Activated CD4-positive, alpha-beta T cell treated with anti-CD3 and anti-CD28 coated beads, Interleukin-2, amount 10 ng/mL, durations not matched to agents 7 days and 5 days (primary cell): ENCODE results near the gene PBX1. TPM values are rescaled to one million over a fixed set of nuclear protein-coding genes. Genes with fewer than 3 reads are reported as not detected.

Source experiments
- CTCF ChIA-PET: fragments of 350-600 bp; sonication (Branson Sonifier 250); formaldehyde crosslinking; loops from one replicate; lab custom pipeline; 2021; ENCODE audit warnings: antibody characterized with exemption; lab: Charles Lee
- POLR2A ChIA-PET: fragments of 350-600 bp; sonication (Branson Sonifier 250); formaldehyde crosslinking; loops from one replicate; lab custom pipeline; 2021; ENCODE audit warnings: antibody characterized with exemption; lab: Charles Lee
- DNase-seq: peaks from one replicate; pipeline ENCODE4 v3.0.0-alpha.2; 2020
- H3K27ac Mint-ChIP-seq: one replicate; pipeline ENCODE4 v1.8.0; 2021; ENCODE audit warnings: mild to moderate bottlenecking, moderate library complexity, mixed read lengths
- H3K27me3 Mint-ChIP-seq: one replicate; pipeline ENCODE4 v1.8.0; 2021; ENCODE audit warnings: mixed read lengths
- H3K36me3 Mint-ChIP-seq: one replicate; pipeline ENCODE4 v1.8.0; 2021; ENCODE audit warnings: low read depth, mixed read lengths
- H3K4me1 Mint-ChIP-seq: one replicate; pipeline ENCODE4 v1.8.0; 2021; ENCODE audit warnings: mixed read lengths
- H3K4me3 Mint-ChIP-seq: one replicate; pipeline ENCODE4 v1.8.0; 2021; ENCODE audit warnings: mild to moderate bottlenecking, moderate library complexity, mixed read lengths
- H3K9me3 Mint-ChIP-seq: one replicate; pipeline ENCODE4 v1.8.0; 2021; ENCODE audit warnings: mixed read lengths
- total RNA-seq, 2 experiments: library from RNA; stranded (reverse); gene quantifications; one replicate each; pipeline ENCODE4 v1.2.3, GENCODE V29; 2021

Gene PBX1
- total RNA-seq, 2 experiments from 2014 or later: 0.12 to 0.15 TPM

- no peaks in the 10 kb centered on the region for H3K9me3 Mint-ChIP-seq
- no peaks in the 10 kb centered on the region for H3K4me1 Mint-ChIP-seq
- H3K4me3 Mint-ChIP-seq: no peak overlapping the region
- no peak for DNase-seq
- POLR2A ChIA-PET: no interaction called here
- H3K36me3 Mint-ChIP-seq: no peaks in the 10 kb centered on the region
- H3K27ac Mint-ChIP-seq: no peak overlapping the region
- CTCF ChIA-PET: no interaction called here
- H3K27me3 Mint-ChIP-seq: no peaks in the 10 kb centered on the region
Measured at GRCh38 chr1:164840936-164841335, 282.0 kb downstream of the PBX1 start.

- no peak overlapping the region for H3K4me3 Mint-ChIP-seq
- no peaks in the 10 kb centered on the region for H3K36me3 Mint-ChIP-seq
- ChIA-PET CTCF (no interaction called here), POLR2A (no interaction called here)
- no peaks in the 10 kb centered on the region for H3K9me3 Mint-ChIP-seq
- no peak for DNase-seq
- no peaks in the 10 kb centered on the region for H3K27me3 Mint-ChIP-seq
- H3K4me1 Mint-ChIP-seq: no peaks in the 10 kb centered on the region
- H3K27ac Mint-ChIP-seq: no peak overlapping the region
Measured at GRCh38 chr1:164841702-164842465, 282.9 kb downstream of the PBX1 start.

GRCh38 chr1:164842870-164843269 lies 283.9 kb downstream of the PBX1 start:
- no peak for DNase-seq
- Mint-ChIP-seq H3K27ac (no peak overlapping the region), H3K4me3 (no peak overlapping the region), H3K4me1 (no peaks in the 10 kb centered on the region), H3K36me3 (no peaks in the 10 kb centered on the region), H3K27me3 (no peaks in the 10 kb centered on the region), H3K9me3 (no peaks in the 10 kb centered on the region)
- ChIA-PET CTCF (no interaction called here), POLR2A (no interaction called here)

DNA sequence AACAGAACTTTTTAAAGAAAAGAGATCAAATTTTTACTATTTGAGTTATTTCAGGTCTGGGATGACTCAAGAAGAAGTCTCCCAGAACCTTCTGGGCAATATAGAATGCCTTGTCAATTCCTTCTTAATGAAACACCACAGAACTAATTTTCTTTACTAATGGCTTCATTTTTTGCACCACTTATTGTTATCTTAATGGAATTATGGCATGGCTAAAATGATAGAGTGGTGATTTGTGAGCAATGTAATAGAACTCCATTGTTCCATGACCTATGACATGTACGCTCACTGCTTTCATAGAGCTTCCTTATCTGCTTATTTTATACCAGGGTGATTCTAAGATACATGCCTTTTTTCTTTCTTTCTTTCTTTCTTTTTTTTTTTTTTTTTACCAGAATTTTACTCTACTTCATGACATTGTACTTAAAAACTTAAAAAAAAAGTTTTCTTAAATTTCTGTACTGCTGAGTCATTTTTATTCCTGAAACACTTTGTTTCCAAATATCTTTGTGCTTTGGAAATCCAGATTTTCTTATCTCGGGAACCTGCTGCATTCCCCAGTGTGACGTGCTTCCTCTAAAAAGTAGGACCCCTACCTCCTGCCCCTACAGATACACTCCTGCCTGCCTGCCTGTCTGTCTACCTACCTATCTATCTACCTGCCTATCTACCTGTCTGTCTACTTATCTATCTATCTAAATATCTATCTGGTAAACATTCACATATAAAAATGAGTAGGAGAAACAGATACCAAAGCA lies 284.9 kb downstream of the PBX1 start:
- Mint-ChIP-seq H3K9me3 (no peaks in the 10 kb centered on the region), H3K27me3 (no peaks in the 10 kb centered on the region), H3K4me3 (no peak overlapping the region), H3K4me1 (no peaks in the 10 kb centered on the region), H3K27ac (no peak overlapping the region), H3K36me3 (no peaks in the 10 kb centered on the region)
- POLR2A ChIA-PET: no interaction called here
- no peak for DNase-seq
- CTCF ChIA-PET: no interaction called here

- ChIA-PET POLR2A (no interaction called here), CTCF (interaction anchor here (1.4 kb wide), 1 partner anchor 10 kb away, joined by 3 read pairs; no protein-coding TSS in a partner anchor)
- Mint-ChIP-seq H3K27ac (no peak overlapping the region), H3K4me1 (no peaks in the 10 kb centered on the region), H3K27me3 (no peaks in the 10 kb centered on the region), H3K4me3 (no peak overlapping the region), H3K36me3 (no peaks in the 10 kb centered on the region), H3K9me3 (no peaks in the 10 kb centered on the region)
- DNase-seq: no peak
Measured at GRCh38 chr1:164846731-164847691, 288.0 kb downstream of the PBX1 start.

DNA sequence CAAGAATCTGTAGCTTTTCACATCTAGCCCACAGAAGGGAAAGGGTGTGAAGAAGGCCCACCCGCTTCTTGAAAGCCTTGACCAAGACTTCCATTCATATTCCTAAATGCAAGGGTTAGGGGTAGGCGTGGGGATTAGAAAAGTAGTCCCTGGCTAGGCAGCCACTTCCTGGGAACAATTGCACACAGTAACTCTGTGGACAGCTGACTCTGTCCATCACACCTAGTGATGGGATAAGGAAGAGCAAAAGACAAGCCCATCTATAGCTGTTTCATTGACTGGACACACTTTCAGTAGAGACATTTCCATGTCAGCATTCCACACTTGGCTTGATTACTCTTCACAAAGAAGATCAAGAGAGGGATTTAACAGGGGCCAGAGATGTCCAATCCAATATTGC lies 294.2 kb downstream of the PBX1 start:
- POLR2A ChIA-PET: no interaction called here
- H3K27me3 Mint-ChIP-seq: no peaks in the 10 kb centered on the region
- H3K4me1 Mint-ChIP-seq: no peaks in the 10 kb centered on the region
- no peaks in the 10 kb centered on the region for H3K36me3 Mint-ChIP-seq
- DNase-seq: no peak
- no peaks in the 10 kb centered on the region for H3K9me3 Mint-ChIP-seq
- no peak overlapping the region for H3K4me3 Mint-ChIP-seq
- no peak overlapping the region for H3K27ac Mint-ChIP-seq
- CTCF ChIA-PET: no interaction called here

DNA sequence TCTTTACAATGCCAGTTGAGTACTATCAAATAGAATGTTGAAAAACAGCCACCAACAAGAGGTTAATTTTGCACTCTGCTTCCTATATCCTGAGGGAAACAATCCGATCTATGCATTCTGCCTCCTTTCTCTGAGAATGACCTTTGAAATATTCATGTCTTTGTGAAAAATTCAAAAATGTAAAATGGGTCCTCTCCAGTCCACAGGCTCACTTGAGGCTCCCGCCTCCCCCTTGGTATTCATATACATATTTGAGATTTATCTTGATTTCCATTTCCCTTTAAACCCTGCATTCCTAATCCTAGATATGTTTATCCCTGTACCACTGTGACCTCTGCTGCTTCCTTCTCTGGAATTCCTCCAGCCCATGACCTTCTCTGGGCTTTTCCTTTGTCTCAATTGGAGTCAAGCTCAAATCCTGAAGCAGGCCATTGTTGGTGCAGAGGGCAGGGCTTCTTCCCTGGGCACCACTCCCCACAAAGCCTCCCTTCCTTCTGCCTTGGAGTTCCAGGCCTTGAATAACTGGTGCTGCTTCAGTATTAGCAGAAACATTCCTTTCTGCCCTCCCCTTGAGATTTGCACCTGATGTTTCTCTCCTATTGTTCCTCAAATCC lies 296.8 kb downstream of the PBX1 start:
- H3K27me3 Mint-ChIP-seq: no peaks in the 10 kb centered on the region

GRCh38 chr1:164856381-164856780 lies 297.4 kb downstream of the PBX1 start:
- H3K27me3 Mint-ChIP-seq: no peaks in the 10 kb centered on the region
- H3K4me1 Mint-ChIP-seq: no peaks in the 10 kb centered on the region

More for the DNA sequence above, 296.8 kb downstream of the PBX1 start:
- H3K4me3 Mint-ChIP-seq: no peak overlapping the region
- ChIA-PET CTCF (no interaction called here), POLR2A (no interaction called here)
- no peaks in the 10 kb centered on the region for H3K9me3 Mint-ChIP-seq
- DNase-seq: no peak
- H3K4me1 Mint-ChIP-seq: no peaks in the 10 kb centered on the region
- no peaks in the 10 kb centered on the region for H3K36me3 Mint-ChIP-seq
- no peak overlapping the region for H3K27ac Mint-ChIP-seq

GRCh38 chr1:164857439-164857838 lies 298.5 kb downstream of the PBX1 start:
- ChIA-PET CTCF (no interaction called here), POLR2A (no interaction called here)
- DNase-seq: no peak
- Mint-ChIP-seq H3K27me3 (no peaks in the 10 kb centered on the region), H3K27ac (no peak overlapping the region), H3K36me3 (no peaks in the 10 kb centered on the region), H3K9me3 (no peaks in the 10 kb centered on the region), H3K4me1 (no peaks in the 10 kb centered on the region), H3K4me3 (no peak overlapping the region)

More at GRCh38 chr1:164856381-164856780, 297.4 kb downstream of the PBX1 start:
- no peaks in the 10 kb centered on the region for H3K36me3 Mint-ChIP-seq
- no peak overlapping the region for H3K4me3 Mint-ChIP-seq
- CTCF ChIA-PET: no interaction called here
- H3K9me3 Mint-ChIP-seq: no peaks in the 10 kb centered on the region
- no peak overlapping the region for H3K27ac Mint-ChIP-seq
- no peak for DNase-seq
- POLR2A ChIA-PET: no interaction called here

DNA sequence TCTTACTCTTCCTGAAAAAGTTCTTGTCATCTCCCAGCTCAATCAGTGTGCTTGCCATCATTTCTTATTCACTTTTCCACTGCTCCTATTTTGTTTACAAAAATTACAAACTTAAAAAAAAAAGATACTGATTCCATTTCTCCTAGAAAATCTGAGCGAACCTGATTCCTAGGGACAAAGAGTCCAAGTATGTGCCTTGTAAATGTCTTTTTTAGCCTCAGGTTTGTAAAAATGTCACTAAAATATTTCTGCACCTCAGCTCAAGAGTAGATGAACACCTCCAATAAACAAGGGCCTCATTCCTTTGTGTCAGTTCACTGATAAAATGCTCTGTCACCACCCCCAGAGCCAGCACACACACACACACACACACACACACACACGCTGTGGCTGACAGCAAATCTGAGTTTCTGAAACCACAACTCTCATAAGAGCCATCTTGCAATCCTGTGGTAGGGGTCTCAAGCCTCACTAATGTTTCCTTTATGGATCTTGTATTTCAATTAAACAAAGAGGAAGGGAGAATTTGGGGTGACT lies 299.2 kb downstream of the PBX1 start:
- Mint-ChIP-seq H3K9me3 (no peaks in the 10 kb centered on the region), H3K36me3 (no peaks in the 10 kb centered on the region), H3K27ac (no peak overlapping the region), H3K27me3 (no peaks in the 10 kb centered on the region), H3K4me1 (no peaks in the 10 kb centered on the region), H3K4me3 (no peak overlapping the region)
- CTCF ChIA-PET: interaction anchor here (0.7 kb wide), 1 partner anchor 1080 kb away, joined by 4 read pairs; no protein-coding TSS in a partner anchor
- POLR2A ChIA-PET: no interaction called here
- no peak for DNase-seq

DNA sequence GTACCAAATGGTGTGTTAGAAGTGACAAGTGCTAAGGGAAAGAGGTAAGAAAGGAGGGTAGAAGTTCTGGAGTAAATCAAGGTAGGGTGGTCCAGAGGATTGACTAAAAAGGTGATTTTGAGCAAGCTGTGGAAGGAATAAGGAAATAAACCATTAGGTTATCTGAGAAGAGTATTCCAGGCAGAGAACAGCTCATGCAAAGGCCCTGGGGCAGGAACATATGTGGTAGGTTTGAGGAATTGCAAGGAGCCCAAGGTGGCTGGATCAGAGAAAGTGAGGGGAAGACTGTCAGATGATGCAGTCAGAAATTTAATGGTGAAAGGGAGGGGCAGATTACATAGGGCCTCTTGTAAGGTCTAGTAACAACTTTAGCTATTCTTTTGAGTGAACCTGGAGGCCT lies 302.6 kb downstream of the PBX1 start:
- Mint-ChIP-seq H3K36me3 (no peaks in the 10 kb centered on the region), H3K9me3 (no peaks in the 10 kb centered on the region), H3K27ac (no peak overlapping the region), H3K4me1 (no peaks in the 10 kb centered on the region), H3K27me3 (no peaks in the 10 kb centered on the region), H3K4me3 (no peak overlapping the region)
- no peak for DNase-seq
- ChIA-PET POLR2A (no interaction called here), CTCF (no interaction called here)

GRCh38 chr1:164863056-164863455 lies 304.1 kb downstream of the PBX1 start:
- H3K4me1 Mint-ChIP-seq: no peaks in the 10 kb centered on the region
- POLR2A ChIA-PET: no interaction called here
- CTCF ChIA-PET: no interaction called here
- DNase-seq: no peak
- H3K36me3 Mint-ChIP-seq: no peaks in the 10 kb centered on the region
- no peak overlapping the region for H3K27ac Mint-ChIP-seq
- no peaks in the 10 kb centered on the region for H3K27me3 Mint-ChIP-seq
- no peaks in the 10 kb centered on the region for H3K9me3 Mint-ChIP-seq
- H3K4me3 Mint-ChIP-seq: no peak overlapping the region
